Caco-2 (cell line): ENCODE results near the gene CC2D2A. TPM values are rescaled to one million over a fixed set of nuclear protein-coding genes. Genes with fewer than 3 reads are reported as not detected.
A peak's percentile ranks its signal among the peaks of the same experiment; 100 is the strongest.

Source experiments
- BruUV-seq: library from RNA; stranded (reverse); fragments of 400-500 nt; replicated peaks from 2 replicates; lab custom pipeline; 2021; lab: Mats Ljungman, UMichigan
- CTCF ChIA-PET: fragments of 300-600 bp; sonication (Branson Sonifier 250); formaldehyde crosslinking; loops from one replicate; lab custom pipeline; 2022; ENCODE audit warnings: antibody characterized with exemption; lab: Charles Lee
- POLR2A ChIA-PET: fragments of 300-600 bp; sonication (Branson Sonifier 250); formaldehyde crosslinking; loops from one replicate; lab custom pipeline; 2022; ENCODE audit warnings: antibody characterized with exemption; lab: Charles Lee
- DNase-seq, 2 experiments: peaks; one replicate each; pipeline versions ENCODE4 v3.0.0 to v3.0.0-alpha.2; 2020 to 2022
- H3K27me3 ChIP-seq: replicated peaks from 2 replicates; pipeline ENCODE4 v1.6.0; 2011; ENCODE audit warnings: low read length; ENCODE audit not compliant: control insufficient read depth, insufficient read depth
- H3K36me3 ChIP-seq: 2 replicates; pipeline ENCODE4 v1.5.1; 2011; ENCODE audit warnings: low read length; ENCODE audit not compliant: control insufficient read depth, insufficient read depth
- H3K4me1 ChIP-seq: fragments of 250-450 bp; sonication (Bioruptor Pico); 2 replicates; pipeline ENCODE4 v1.5.1; 2020; ENCODE audit warnings: mild to moderate bottlenecking
- H3K4me3 ChIP-seq: 2 replicates; pipeline ENCODE4 v1.5.1; 2011; ENCODE audit warnings: low read depth, mild to moderate bottlenecking, control low read depth, low read length
- H3K9me3 ChIP-seq: fragments of 250-450 bp; sonication (Bioruptor Pico); 2 replicates; pipeline ENCODE4 v1.5.1; 2020; ENCODE audit warnings: mild to moderate bottlenecking, moderate library complexity
- H3K27ac Mint-ChIP-seq: one replicate; pipeline ENCODE4 v1.8.0; 2022; ENCODE audit warnings: mixed read lengths; ENCODE audit not compliant: unreplicated experiment
- H3K27me3 Mint-ChIP-seq: one replicate; pipeline ENCODE4 v1.8.0; 2022; ENCODE audit warnings: mixed read lengths; ENCODE audit not compliant: insufficient read depth, unreplicated experiment
- H3K36me3 Mint-ChIP-seq: one replicate; pipeline ENCODE4 v1.8.0; 2022; ENCODE audit warnings: mild to moderate bottlenecking, mixed read lengths; ENCODE audit not compliant: insufficient read depth, unreplicated experiment
- H3K4me1 Mint-ChIP-seq: one replicate; pipeline ENCODE4 v1.8.0; 2022; ENCODE audit warnings: low read depth, mixed read lengths; ENCODE audit not compliant: unreplicated experiment
- H3K4me3 Mint-ChIP-seq: one replicate; pipeline ENCODE4 v1.8.0; 2022; ENCODE audit warnings: mild to moderate bottlenecking, moderate library complexity, mixed read lengths; ENCODE audit not compliant: unreplicated experiment
- H3K9me3 Mint-ChIP-seq: one replicate; pipeline ENCODE4 v1.8.0; 2022; ENCODE audit warnings: mixed read lengths; ENCODE audit not compliant: unreplicated experiment
- CTCF ChIP-seq, 2 experiments: fragments of 200-600 bp in 1 of 2; IDR thresholded peaks; 1 replicate in 1 of 2; 2 replicates in 1 of 2; pipeline versions ENCODE4 v1.5.1 to v1.8.0; 2011 to 2022; ENCODE audit warnings: antibody characterized with exemption in 1 of 2, control low read depth in 1 of 2, inconsistent platforms in 1 of 2, low read depth in 1 of 2, low read length in 1 of 2, mild to moderate bottlenecking in 1 of 2, moderate library complexity in 1 of 2; ENCODE audit not compliant: insufficient read depth in 1 of 2, severe bottlenecking in 1 of 2, unreplicated experiment in 1 of 2
- intact Hi-C: fragments of 100-400 bp; cut with micrococcal nuclease; formaldehyde crosslinking; loops from one replicate; pipeline ENCODE4 v1.10.0; 2022; ENCODE audit not compliant: unreplicated experiment
- total RNA-seq: library from RNA; stranded (reverse); gene quantifications from 2 replicates; pipeline ENCODE4 v1.2.3, GENCODE V29; 2022

The CC2D2A gene
- total RNA-seq, 1 experiment from 2014 or later = 12.3 TPM

GRCh38 chr4:15451866-15452765 lies 17.6 kb upstream of the CC2D2A start:
- H3K9me3 Mint-ChIP-seq = no peaks in the 10 kb centered on the region
- H3K36me3 Mint-ChIP-seq = no peaks in the 10 kb centered on the region
- no peak overlapping the region for H3K4me3 ChIP-seq
- intact Hi-C loops = loop anchor here (10.0 kb wide), 1 partner anchor 107 kb away; no protein-coding TSS in a partner anchor
- H3K4me3 Mint-ChIP-seq = no peak overlapping the region
- CTCF ChIA-PET = no interaction called here
- POLR2A ChIA-PET = interaction anchor here (0.6 kb wide), 1 partner anchor 20 kb away, joined by 4 read pairs; no protein-coding TSS in a partner anchor
- H3K9me3 ChIP-seq = no peaks in the 10 kb centered on the region
- H3K4me1 ChIP-seq = peaks cover 15% of the 10 kb centered on the region
- BruUV-seq = no TSS peak
- no peaks in the 10 kb centered on the region for H3K27me3 ChIP-seq
- TF ChIP-seq CTCF (IDR thresholded peaks at IDR 0.05; ENCODE audit: insufficient read depth in 1 of 2, low read depth in 1 of 2, low read length in 1 of 2, severe bottlenecking in 1 of 2, unreplicated experiment in 1 of 2) = no peak
- no peaks in the 10 kb centered on the region for H3K27me3 Mint-ChIP-seq
- peak in 1 of 2 experiments; percentile 35 for DNase-seq
- H3K27ac Mint-ChIP-seq = no peak overlapping the region
- no peaks in the 10 kb centered on the region for H3K36me3 ChIP-seq
- peaks cover 11% of the 10 kb centered on the region for H3K4me1 Mint-ChIP-seq

GRCh38 chr4:15455290-15455689 lies 14.4 kb upstream of the CC2D2A start:
- TF ChIP-seq CTCF (IDR thresholded peaks at IDR 0.05; ENCODE audit: insufficient read depth in 1 of 2, low read depth in 1 of 2, low read length in 1 of 2, severe bottlenecking in 1 of 2, unreplicated experiment in 1 of 2) = no peak
- no TSS peak for BruUV-seq
- Histone ChIP-seq H3K4me1 (peaks cover 15% of the 10 kb centered on the region), H3K36me3 (no peaks in the 10 kb centered on the region), H3K4me3 (no peak overlapping the region), H3K27me3 (no peaks in the 10 kb centered on the region), H3K9me3 (no peaks in the 10 kb centered on the region)
- no peaks in the 10 kb centered on the region for H3K9me3 Mint-ChIP-seq
- POLR2A ChIA-PET = no interaction called here
- CTCF ChIA-PET = no interaction called here
- H3K27ac Mint-ChIP-seq = no peak overlapping the region
- peaks cover 11% of the 10 kb centered on the region for H3K4me1 Mint-ChIP-seq
- peaks cover 9% of the 10 kb centered on the region for H3K27me3 Mint-ChIP-seq
- H3K36me3 Mint-ChIP-seq = no peaks in the 10 kb centered on the region
- H3K4me3 Mint-ChIP-seq = no peak overlapping the region
- intact Hi-C loops = loop anchor here (10.0 kb wide), 1 partner anchor 110 kb away; no protein-coding TSS in a partner anchor
- DNase-seq = no peak

GRCh38 chr4:15457406-15458201 lies 12.1 kb upstream of the CC2D2A start:
- Histone ChIP-seq H3K9me3 (no peaks in the 10 kb centered on the region), H3K27me3 (no peaks in the 10 kb centered on the region; the same call in 1 of the 2 replicates), H3K4me3 (no peak overlapping the region), H3K4me1 (no peaks in the 10 kb centered on the region; the same call in 1 of the 2 replicates), H3K36me3 (no peaks in the 10 kb centered on the region)
- no peaks in the 10 kb centered on the region for H3K9me3 Mint-ChIP-seq
- H3K27ac Mint-ChIP-seq = no peak overlapping the region
- H3K27me3 Mint-ChIP-seq = peaks cover 9% of the 10 kb centered on the region
- no peak overlapping the region for H3K4me3 Mint-ChIP-seq
- H3K36me3 Mint-ChIP-seq = no peaks in the 10 kb centered on the region
- peak in 1 of 2 experiments; percentile 14 for DNase-seq
- ChIA-PET POLR2A (interaction anchor here (1.2 kb wide), 1 partner anchor 12 kb away, joined by 3 read pairs; the partner anchor contains the start of gene CC2D2A), CTCF (interaction anchor here (0.7 kb wide), 1 partner anchor 95 kb away, joined by 3 read pairs; no protein-coding TSS in a partner anchor)
- no peaks in the 10 kb centered on the region for H3K4me1 Mint-ChIP-seq
- BruUV-seq = no TSS peak
- peak in 1 of 2 experiments; percentile 64 for TF ChIP-seq CTCF (IDR thresholded peaks at IDR 0.05; ENCODE audit: insufficient read depth in 1 of 2, low read depth in 1 of 2, low read length in 1 of 2, severe bottlenecking in 1 of 2, unreplicated experiment in 1 of 2)
- intact Hi-C loops = loop anchor here (1.0 to 10.0 kb wide), 4 partner anchors 61 to 226 kb away; no protein-coding TSS in a partner anchor
